Activated CD4-positive, alpha-beta T cell treated with anti-CD3 and anti-CD28 coated beads, Interleukin-2, amount 50 U/mL, for 24 hours (primary cell): Measurements from ENCODE around the gene SAMD7.
A peak's percentile ranks its signal among the peaks of the same experiment; 100 is the strongest.

Source experiments
- DNase-seq, 2 donors: peaks; one replicate each; pipeline ENCODE4 v3.0.0-alpha.2; 2020; ENCODE audit warnings: low read depth in 1 of 2, low spot score in 1 of 2

SAMD7 gene, protein sequence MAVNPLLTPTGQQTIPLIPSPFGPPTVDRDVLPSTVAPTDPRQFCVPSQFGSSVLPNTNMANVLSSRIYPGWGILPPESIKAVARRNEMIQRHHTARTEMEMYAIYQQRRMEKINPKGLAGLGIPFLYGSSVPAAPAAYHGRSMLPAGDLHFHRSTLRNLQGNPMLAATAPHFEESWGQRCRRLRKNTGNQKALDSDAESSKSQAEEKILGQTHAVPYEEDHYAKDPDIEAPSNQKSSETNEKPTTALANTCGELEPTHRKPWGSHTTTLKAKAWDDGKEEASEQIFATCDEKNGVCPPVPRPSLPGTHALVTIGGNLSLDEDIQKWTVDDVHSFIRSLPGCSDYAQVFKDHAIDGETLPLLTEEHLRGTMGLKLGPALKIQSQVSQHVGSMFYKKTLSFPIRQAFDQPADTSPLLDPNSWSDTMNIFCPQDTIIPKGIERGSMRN

DNA sequence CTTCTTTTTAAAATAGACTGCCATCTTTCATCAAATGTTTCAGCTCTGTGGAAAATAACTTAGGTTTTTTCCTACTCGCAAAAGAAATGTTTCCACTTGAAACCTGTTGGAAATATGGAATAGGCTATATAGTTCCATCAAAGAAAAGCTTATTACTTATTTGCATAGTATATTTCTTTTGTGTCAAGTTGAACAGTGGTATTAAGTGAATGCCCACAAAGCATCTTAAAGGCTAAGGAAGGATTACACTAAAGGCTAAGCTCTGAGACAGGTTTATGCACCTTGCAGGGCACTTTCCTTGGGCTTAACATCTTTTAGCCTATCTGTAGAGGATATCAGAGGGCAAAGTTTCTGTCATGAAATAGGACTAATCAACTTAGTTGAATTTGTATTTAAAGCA lies at the start of gene SAMD7:
Gene SAMD7, plus strand, starts transcription at position 301 of the 400 bp plus-strand sequence. CDS start 7,927 bp downstream, outside the sequence.
- DNase-seq: no peak

GRCh38 chr3:169861871-169862270 lies 49.5 kb upstream of the SAMD7 start:
- DNase-seq: no peak

GRCh38 chr3:169863458-169863899 lies 47.9 kb upstream of the SAMD7 start:
- peak; percentile 33 to 68 for DNase-seq

GRCh38 chr3:169864270-169864669 lies 47.1 kb upstream of the SAMD7 start:
- no peak for DNase-seq

- DNase-seq: peak in 1 of 2 donors; percentile 10
Observed at GRCh38 chr3:169865176-169865767, 46.1 kb upstream of the SAMD7 start.

GRCh38 chr3:169867584-169868210 lies 43.7 kb upstream of the SAMD7 start:
- DNase-seq: no peak

GRCh38 chr3:169868369-169868768 lies 43.0 kb upstream of the SAMD7 start:
- DNase-seq: no peak

- no peak for DNase-seq
Observed at GRCh38 chr3:169869484-169870220, 41.7 kb upstream of the SAMD7 start, which contains the start of gene LRRC31. TSS of gene LRRC31 (minus strand) at chr3:169869935. CDS start at chr3:169869807, 128 bp downstream.

GRCh38 chr3:169871129-169871886 lies 40.1 kb upstream of the SAMD7 start:
- no peak for DNase-seq

DNA sequence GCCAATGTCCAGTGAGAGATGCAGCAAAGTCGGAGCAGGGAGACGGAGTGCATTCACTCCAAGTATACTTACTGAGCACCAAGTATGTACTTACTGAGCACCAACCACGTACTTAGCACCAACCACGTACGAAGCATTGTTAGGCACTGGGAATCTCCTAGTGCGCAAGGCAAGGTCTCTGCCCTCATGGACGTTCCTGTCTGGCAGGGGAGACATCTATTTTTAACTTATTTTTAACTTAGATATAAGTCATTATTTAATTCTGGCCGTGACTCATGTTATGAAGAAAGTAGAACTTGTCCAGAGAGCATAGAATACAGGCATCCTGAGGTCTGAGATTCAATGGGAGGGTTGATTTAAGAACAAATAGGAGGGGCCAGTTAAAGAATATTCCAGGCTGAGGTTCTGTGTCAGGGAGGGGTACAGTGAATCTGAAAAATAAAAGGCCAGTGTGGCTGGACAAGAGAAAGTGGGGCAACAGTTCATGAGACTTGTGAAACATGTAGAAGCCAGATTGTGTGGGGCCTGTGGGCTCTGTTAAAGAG lies 32.3 kb upstream of the SAMD7 start:
- no peak for DNase-seq

GRCh38 chr3:169879845-169880575 lies 31.4 kb upstream of the SAMD7 start:
- no peak for DNase-seq

GRCh38 chr3:169880576-169881250 lies 30.7 kb upstream of the SAMD7 start:
- no peak for DNase-seq

DNA sequence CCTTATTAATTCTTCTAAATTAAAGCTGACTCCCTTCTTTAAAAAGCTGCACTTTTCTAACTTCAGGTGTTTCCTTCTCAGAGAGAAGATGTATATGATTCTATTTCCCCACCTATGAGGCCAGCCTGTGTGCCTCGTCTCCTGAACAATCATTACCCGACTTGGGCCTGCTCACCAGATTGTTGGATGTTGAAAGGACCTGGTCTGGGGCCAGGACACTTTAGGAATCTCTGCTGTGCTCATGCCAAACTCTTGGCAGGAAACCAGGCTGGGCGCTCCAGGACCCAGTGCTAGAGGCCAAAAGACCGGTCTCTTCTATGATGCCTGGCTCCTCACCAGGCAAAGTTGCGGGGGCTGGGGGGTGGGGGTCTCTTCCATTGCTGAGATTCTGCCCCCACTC lies 24.7 kb upstream of the SAMD7 start:
- no peak for DNase-seq

- DNase-seq: no peak
Observed at GRCh38 chr3:169891886-169892285, 19.5 kb upstream of the SAMD7 start.

GRCh38 chr3:169894110-169894509 lies 17.3 kb upstream of the SAMD7 start:
- no peak for DNase-seq

GRCh38 chr3:169895072-169895471 lies 16.3 kb upstream of the SAMD7 start:
- no peak for DNase-seq

DNA sequence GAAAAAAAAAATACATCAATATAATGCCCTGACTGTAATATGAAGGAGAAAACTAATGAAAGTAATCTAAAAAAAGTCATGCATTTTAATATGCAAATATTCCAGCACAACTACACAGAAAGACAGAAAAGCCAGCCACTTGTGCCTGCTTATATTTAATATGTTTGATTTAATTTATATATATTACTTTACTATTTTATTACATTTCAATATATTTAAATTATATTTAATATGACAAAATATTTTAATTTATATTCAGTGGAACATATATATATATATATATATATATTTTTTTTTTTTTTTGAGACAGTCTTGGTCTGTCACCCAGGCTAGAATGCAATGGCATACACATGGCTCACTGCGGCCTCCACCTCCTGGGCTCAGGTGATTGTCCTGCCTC lies 14.1 kb upstream of the SAMD7 start:
- no peak for DNase-seq

- no peak for DNase-seq
Observed at GRCh38 chr3:169901453-169901852, 9.9 kb upstream of the SAMD7 start.

- no peak for DNase-seq
Observed at GRCh38 chr3:169905404-169905803, 6.0 kb upstream of the SAMD7 start.
